SW 1271 (cell line): ENCODE data around the gene RSL24D1.

ENCODE experiments used
- DNase-seq, 2 experiments: peaks; one replicate each; lab custom pipeline; 2025; lab: John Stamatoyannopoulos, UW

The RSL24D1 gene

GRCh38 chr15:55196458-55197361 lies at the start of gene RSL24D1:
RSL24D1 (minus strand) TSS chr15:55196941; CDS start chr15:55196890, 51 bp downstream.
- peak; percentile 99 for DNase-seq

DNA sequence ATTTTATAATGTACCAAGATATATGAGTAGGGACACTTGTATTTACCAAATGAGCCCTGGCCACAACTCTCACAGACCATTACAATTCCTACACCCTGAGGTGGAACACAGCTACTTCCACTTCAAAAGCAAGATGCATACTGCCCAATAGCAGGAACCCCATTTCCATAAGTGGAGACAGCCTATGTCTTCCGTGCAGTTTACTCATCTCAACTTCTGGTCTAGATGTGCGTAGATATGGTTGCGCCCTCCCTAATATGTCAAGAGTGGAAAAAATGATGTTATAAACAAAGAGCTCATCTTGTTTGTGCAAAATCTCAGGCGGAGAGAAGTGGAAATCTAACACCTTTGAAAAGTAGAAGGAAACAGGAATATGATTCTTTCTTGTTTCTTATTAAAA lies 48.3 kb upstream of the RSL24D1 start:
- DNase-seq: no peak

DNA sequence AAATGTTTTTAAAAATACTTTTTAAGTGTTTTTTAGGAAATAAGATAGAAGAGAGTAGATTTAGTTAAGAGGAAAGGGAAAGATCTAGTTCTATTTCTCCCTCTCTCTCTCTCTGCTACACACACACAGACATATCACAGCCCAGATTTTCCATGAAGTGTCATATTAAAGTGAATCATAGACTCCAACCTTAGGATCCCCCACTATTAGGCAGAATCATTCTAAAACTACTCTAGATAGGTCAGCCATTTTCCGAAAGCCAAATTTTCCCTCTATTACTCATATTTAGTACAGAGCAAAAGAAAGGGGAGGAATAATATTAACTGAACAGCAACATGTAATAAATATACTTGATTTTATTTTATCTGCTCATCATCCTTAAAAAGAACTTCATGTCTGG lies 45.1 kb upstream of the RSL24D1 start:
- no peak for DNase-seq

GRCh38 chr15:55241186-55241585 lies 44.4 kb upstream of the RSL24D1 start:
- no peak for DNase-seq

DNA sequence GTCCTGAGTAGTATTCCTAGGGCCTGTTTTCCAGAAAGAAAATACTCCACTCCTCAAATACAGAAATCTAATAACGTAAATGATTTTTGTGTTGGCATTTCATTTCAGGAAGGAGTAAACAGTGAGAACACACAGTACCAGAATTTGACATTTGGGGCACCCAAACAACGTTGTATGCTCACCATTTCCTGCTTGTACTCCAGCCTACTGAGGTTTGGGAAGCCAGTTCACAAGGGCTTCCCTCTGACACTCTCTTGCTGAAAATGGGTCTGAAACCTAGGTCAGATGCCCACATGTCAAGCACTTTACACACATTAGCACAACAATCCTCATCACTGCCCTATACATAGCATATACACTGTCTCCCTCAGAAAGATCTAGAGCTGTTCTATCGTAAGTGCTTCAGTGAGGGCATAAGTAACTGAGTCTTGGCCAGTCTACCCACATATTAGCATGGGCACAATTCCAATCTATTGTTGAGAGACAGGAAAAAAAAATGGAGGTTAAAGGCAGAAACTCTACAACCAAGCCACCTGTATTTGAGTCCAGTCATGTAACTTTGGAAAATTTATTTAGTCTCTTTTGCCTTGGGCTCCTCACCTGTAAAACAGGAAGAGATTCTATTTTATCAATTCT lies 43.5 kb upstream of the RSL24D1 start:
- no peak for DNase-seq

DNA sequence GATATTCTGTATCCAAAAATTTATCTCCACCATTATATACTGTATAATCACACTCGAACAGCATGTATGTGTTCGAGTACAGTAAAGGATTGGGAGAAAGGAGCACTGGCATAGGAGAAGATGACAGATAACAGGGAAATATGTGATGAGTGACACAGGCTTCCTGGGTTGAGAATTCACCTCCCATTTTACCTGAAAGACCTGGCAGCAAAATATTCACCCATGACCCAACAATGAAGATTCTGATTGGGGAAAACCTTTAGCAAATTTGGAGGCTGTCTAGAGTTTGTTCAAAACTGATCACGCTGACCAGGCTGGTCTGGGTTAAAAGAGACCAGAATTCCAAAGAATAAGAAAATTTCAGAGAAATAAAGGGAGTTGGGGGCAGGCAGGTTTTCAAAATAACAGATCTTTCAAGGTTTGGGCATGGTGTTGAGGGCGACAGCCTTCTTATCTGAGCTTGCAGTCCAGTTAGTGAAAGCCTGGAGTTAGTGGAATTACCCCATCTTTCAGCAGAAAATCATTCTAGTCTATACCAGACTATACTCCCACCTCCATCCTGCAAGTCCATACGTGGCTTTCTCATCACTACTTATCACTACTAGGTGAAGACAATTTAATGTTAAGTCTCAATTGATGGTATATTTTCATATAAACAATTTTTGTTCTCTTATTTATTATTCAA lies 42.8 kb upstream of the RSL24D1 start:
- no peak for DNase-seq

GRCh38 chr15:55238877-55239276 lies 42.1 kb upstream of the RSL24D1 start:
- DNase-seq: no peak

DNA sequence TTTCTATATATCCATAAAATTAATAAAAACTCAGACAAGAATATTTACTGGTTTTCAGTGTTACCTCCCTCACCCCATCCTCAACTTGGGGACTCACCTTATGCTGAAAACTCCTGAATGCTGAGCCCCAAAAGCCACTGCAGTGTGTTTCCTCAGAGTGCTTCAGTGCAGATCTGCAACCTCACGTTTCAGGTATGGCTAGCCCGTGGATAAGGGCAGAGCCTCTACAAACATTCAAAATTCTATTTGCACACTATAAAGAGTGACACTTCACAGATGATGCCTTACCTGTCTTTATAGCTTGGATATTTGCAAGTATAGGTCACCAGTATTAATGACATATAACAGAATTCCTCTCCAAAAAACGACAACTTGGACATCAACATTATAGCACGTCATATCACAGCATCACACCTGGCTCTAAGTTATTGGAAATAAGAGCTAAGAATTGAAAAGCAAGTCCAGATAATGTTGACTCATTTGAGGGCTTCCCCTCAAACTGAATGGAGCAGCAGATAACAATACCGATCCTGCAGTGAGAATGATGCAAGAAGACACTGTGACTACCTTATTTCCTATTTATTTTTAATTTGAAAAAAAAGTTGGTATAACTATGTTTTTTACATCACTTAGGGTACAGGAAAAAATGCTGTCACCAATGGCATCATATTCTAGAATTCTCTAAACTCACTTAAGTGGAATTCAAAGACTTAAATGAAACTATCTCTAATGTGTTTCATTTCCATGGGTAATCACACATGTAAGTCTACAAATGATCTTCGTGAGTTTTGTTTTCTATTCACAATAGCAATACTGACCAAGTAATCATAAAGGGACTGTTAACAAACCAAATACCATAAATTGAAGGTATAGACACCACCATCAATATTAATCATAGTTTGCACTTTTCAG lies 40.7 kb upstream of the RSL24D1 start:
- DNase-seq: no peak

- DNase-seq: no peak
Observed at GRCh38 chr15:55235546-55236036, 38.9 kb upstream of the RSL24D1 start.

- no peak for DNase-seq
Observed at GRCh38 chr15:55234800-55235104, 38.0 kb upstream of the RSL24D1 start.

DNA sequence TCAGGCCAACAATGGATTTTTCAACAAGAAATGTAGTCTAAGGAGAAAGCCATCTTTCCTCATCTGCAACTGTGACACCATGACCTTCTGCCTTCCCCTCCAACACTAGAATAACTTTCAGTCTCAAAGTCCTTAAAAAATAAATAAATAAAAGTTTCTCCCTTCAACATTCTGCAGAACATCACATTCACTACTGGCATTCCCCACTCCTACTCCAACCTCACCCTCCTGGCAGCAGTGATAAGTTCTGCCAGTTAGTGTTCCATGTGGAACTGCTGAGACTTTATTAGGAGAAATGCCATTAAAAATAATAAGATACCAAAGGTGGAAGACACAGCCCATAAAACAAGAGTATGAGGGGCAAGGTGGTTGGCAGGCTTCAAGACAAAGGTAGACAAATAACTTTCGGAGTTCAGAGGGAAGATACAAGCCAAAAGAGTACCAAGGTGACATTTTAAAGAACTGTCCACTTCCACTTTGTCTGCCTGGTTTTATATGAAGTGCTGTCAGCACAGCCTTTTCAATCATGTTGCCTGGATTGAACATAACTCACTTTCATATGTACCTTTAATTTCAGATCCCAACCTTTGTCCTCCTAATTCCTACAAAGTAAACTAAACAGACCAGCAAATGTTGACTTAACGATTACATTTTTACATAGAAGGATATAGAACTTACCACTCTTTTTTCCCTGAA lies 37.5 kb upstream of the RSL24D1 start:
- DNase-seq: no peak

GRCh38 chr15:55231455-55231854 lies 34.7 kb upstream of the RSL24D1 start:
- no peak for DNase-seq

- no peak for DNase-seq
Observed at GRCh38 chr15:55230953-55231352, 34.2 kb upstream of the RSL24D1 start.

GRCh38 chr15:55230051-55230670 lies 33.4 kb upstream of the RSL24D1 start:
- no peak for DNase-seq

DNA sequence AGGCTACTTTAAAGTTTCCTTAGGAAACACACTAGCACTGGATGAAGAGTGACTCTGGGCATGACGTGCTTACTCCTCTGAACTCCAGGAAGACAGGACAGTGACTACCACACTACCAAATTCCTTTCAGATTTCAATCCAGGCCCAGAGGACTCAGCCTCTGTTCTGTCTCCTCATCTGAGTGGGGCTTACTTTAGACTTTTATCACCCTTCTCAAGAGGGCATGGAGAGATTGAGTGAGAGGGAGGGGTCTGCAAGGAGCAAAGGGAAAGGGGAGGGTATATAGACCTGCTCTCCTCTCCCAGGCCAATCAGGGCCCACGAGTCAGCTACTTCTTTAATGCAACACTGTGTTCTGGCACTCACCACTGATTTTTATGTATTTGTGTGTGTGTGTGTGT lies 29.4 kb upstream of the RSL24D1 start:
- DNase-seq: no peak

- DNase-seq: no peak
Observed at GRCh38 chr15:55224892-55225291, 28.2 kb upstream of the RSL24D1 start.

- DNase-seq: no peak
Observed at GRCh38 chr15:55222588-55222987, 25.8 kb upstream of the RSL24D1 start.

DNA sequence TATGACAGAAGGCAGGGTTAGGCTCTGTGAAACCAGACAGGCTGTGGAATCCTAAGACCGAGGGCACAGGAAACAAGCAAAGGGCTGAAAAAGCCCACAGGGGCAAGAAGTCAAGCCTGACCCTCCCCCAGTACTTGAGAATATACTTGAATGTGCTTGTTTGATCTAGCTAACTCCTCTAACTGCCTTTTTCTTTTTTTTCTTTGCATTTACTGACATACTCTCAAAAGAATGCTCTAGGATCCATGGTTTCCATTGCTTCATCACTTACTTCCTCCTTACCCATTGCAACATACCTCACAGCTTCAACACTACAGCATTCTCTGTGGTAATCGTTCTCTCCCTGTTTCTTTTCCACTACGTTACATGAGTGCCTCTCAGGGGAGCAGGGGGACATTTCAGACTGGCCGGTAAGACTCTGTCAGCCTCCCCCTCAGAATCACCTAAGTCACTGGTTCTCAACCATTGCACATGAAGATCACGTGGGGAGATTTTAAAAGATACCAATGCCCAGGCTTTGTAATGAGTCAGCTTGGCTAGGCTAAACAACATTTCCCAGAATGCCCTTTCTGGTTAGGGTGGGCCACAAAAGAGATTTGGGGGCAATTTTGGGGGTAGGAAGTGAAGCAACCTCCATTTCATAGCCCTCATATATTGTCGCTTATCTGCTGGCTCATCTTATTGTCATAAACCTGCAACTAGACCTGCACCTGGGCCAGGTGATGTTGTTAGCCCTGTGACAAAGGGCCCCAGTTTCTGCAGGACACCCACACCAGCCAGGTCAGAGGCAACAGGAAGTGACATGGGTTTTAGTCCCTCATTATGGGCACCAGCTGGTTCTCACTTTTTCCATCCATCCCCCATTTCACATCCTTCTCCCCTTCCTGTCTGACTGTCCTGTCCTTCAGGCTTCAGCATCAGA lies 24.6 kb upstream of the RSL24D1 start:
- DNase-seq: peak; percentile 54 to 79

- DNase-seq: no peak
Observed at GRCh38 chr15:55220606-55221005, 23.9 kb upstream of the RSL24D1 start.

DNA sequence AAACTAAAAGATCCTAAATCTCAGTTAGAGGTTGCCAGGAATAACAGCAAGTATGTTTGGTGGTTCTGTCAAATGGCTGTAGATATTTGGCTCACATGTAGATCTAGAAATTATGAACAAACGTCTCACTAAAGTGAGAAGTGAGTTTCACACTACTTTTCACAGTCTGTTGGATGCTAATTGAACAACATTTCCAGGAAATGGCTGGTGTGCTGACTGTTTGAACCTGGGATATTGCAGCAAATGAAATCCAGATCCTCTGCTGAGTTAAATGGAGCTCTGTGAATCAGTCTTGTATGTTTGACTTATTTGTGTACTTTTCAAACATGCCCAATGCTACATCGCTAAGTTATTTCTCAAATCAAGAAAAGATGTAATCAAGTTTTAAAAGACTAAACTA lies 21.3 kb upstream of the RSL24D1 start:
- no peak for DNase-seq
